SKM-1 (cell line): Measurements from ENCODE around the gene ANO3.
"Not testable (repeated sequence)": the region's sequence is repeated elsewhere in the genome, so short reads cannot be mapped to it uniquely, and the experiment has no call there.

Experiments used
- DNase-seq: peaks from one replicate; lab custom pipeline; 2025; ENCODE audit not compliant: unreplicated experiment; lab: John Stamatoyannopoulos, UW

Gene ANO3

DNA sequence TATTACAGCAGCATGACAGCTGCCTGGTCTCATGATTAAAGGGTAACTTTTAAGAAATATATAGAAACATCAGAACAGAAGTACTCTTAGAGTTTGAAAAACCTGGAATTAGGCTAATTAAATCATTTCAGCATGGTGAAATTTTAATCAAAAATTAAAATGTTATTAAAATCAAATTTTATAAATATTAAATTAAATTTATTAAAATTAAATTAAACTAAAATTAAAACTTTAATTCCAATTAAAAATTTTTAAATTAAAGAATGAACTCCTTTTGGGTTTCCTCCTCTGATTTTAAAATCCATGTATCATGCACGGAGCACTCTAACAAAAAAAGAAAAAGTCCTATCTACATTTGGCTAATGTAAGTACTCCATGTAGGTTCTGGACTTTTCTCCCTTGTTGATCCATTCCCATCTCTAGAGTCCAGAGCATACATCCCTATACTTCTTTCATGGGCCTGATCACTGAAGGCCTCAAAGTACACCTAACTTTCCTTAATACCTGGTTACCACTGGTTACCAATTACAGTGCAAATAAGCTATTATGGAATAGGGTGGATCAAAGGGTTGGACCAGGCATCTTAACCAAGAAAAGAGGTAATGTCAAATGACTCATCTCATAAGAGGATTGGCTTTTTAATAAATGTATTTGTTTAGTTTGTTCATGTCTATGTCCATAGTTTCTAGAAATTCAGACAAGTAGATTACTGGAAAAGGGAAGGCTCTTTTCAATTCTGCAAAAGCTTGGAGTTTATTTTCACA lies 288.5 kb downstream of the ANO3 start:
- DNase-seq, result no peak

DNA sequence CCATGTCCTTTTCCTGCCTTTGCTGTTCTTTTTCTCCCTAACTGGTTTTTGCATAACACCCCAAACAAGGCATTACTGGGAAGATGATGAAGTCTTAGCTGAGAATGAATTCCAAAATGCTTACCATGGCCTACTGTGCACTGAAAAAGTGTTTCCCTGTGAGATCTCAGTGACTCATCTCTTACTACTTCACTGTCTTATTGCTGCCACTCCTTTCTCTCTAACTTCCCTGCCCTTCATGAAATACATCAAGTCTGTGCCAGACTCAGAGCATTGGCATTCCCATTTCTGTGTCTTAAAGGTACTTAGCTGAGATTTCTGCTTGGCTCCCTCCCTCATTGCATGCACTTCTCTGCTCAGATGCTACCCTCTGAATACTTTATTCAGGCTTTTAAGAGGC lies 289.2 kb downstream of the ANO3 start:
- DNase-seq, result no peak

DNA sequence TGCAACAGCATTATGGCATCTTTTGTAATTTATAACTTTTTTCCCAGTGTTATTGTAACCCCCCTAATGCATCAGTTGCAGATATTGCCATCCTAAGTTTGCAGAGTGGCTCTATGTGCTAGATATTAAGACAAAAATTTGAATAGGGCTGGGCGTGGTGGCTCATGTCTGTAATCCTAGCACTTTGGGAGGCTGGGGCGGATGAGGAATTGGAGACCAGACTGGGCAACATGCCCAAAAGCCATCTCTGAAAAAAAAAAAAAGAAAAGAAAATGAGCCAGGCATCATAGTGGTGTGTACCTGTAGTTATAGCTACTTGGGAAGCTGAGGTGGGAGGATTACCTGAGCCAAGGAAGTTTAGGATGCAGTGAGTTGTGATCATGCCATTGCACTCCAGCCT lies 290.3 kb downstream of the ANO3 start:
- no peak for DNase-seq

DNA sequence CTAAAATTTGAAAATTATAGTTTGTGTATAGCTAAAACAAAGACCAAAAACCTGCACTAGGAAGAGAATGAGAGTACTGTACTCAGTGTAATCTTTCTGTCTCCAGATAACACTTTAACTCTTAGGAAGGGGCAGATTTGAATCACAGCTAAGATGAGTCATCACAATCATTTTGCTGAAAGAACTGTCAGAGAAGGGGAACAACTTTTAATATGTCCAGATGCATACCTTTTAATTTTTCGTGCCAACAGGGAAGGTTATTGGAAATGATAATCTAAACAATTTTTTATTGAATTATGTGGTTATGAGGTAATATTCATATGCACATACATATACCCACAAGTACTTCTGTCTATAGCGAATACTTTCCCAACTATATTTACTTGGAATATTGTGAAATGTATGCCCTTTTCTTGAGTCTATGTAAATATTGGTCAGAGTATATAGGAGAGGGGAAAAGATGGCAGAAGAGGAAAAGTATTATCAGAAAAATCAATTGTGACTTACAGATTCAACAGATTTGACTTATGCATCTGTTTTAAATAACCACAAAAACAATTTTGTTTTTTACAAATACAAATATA lies 291.2 kb downstream of the ANO3 start:
- DNase-seq, result no peak

DNA sequence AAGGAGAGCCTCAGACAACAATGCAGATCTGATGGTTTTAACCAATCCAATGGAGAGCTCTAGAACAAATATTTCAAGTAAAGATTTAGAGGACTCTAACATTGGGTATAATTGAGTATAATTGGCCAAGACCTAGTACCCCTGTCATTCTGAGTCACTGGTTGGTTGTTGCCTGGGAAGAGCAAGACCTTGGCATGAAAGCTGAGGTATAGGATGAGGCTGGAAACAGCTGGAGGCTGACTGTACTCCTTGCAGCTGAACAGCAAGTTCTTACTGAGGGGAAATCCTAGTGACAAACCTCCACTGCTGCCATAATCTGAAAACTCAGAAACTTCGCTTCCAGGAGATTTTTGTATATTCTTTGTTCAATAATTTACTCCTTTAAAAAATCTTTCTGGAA lies 294.4 kb downstream of the ANO3 start:
- no peak for DNase-seq

DNA sequence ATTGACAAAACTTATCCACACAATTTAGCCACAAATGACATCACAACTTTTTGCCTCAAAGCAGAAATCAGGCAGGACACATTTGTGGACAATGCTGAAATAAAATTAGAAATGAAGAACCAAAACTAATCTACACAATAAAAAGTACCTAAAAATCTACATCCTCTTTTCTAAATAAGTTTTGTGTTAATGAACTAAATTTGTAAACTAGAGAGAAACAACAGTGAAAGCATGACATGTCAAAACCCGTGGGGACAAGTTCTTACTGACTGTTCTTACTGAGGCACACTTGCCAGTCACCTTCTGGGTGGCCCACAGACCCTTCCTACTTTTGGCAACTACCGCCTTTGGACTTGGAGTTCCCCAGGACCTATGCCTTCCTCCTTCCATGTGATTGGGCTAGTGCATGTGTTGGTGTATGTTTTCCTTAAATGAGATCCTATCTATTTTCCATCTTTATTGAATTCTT lies 300.8 kb downstream of the ANO3 start:
- DNase-seq, result no peak

DNA sequence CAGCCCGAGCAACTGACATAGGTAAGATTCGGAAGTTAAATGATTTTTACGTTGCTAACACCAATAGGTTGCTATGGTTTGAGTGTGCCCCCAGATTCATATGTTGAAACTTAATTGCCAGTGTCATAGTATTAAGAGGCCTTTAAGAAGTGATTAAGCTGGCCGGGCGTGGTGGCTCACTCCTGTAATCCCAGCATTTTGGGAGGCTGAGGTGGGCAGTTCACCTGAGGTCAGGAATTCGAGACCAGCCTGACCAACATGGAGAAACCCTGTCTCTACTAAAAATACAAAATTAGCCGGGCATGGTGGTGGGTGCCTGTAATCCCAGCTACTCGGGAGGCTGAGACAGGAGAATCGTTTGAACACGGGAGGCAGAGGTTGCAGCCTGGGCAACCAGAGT lies 311.4 kb downstream of the ANO3 start:
- DNase-seq, result not testable (repeated sequence)

DNA sequence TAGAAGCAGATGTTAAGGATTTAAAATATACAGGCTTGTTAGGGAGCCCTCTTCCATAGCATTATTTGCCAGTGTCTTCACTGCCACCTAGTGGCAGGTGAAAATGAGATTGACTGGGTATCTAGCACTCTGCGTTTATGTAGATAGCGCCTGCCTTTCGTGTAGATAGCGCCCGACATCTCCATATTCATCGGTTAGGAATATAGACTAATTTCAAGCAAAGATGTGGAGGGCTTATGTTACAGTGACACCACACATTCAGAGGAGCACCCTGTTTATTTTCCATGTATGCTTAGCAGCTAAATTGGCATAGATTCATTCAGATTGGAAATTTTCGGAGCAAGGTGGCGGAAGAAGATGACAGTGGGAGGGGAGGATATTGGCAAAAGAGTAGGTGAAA lies 318.0 kb downstream of the ANO3 start:
- DNase-seq, result peak; percentile 38

DNA sequence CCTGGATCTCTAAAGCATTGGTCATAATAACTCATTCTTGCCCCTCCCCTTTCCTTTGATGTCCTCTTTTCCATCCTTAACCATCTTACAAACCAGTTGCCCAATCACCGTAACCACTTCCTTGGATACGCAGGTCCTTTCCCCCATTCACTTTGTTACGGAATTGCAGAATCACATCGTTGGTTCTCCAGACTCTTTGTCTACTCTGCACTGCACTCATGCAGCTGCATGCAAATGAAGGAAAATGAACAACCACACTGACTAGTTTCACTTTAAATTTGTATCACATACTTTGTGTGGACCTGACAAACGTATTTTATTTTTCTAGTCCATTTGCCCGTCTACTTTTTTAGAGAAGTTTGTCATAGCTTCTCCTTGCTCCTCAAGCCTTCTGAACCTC lies 320.0 kb downstream of the ANO3 start:
- no peak for DNase-seq

DNA sequence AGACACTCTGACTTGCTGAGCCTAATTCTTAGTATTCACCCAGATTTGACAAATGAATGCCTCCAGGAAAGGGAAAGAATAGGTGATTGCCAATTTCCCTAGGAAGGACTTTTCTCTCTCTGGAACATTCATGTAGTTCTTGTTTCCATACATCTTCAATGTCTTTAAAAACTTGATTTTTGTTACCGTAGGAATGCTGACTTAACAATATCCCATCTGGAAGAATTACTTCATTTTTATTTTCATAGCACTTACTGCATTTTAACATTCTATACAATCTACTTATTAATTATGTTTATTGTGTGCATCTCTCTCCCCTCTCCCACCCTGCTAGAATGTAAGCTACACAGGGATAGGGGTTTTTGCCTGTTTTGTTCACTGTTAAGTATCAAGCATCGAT lies 323.4 kb downstream of the ANO3 start:
- no peak for DNase-seq

DNA sequence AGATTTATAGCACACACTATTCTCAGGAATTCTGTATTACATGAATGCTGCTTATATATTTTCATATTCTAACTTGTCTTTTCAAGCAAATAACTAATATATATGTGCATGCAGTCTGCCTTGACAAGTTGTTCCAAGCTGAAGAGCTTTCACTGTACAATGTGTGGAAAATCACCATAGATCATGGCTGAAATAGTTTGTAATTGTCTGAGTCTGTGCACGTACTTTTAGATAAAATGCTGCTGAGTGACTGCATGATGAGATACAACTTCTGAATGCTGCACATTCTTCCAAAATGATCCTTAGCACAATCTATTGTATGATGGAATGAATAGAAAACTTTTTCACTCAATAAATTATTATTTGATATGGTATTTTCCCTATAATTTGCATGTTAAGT lies 331.0 kb downstream of the ANO3 start:
- no peak for DNase-seq

DNA sequence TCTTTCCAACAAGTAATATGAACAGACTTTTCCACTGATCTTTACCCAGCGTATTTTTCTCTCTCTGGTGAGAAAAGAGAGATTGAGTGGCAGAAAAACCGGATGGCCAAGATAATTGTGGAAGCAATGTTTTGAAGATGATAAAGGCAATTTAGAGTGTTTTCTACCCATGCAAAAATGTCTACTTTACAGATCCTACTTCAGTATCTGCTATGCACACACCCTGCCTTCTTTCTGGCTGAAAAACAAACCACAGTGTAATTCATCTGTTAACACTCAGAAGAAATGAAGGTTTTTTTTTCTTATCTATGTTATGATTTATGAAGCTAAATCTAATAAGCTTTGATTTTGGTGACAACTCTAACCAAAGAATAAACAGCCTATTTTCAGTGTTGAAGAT lies 333.1 kb downstream of the ANO3 start:
- DNase-seq, result no peak

DNA sequence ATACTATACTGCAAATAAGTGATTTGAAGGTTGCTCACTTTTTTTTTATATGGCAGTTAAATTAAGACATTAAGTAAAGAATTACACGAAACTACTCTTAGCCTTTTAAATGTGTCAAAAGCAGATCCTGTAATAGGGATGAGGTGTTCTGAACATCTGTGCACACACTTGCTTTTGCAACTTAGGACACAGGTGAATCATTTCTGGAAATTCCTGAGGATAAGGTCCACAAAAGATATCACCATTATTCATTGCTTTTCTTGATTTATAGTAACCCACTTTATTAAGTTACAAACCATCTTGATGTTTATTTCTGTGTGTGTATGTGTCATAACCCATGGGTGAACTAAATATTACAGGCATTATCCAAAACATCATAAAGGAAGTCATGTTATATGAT lies 334.0 kb downstream of the ANO3 start:
- no peak for DNase-seq

DNA sequence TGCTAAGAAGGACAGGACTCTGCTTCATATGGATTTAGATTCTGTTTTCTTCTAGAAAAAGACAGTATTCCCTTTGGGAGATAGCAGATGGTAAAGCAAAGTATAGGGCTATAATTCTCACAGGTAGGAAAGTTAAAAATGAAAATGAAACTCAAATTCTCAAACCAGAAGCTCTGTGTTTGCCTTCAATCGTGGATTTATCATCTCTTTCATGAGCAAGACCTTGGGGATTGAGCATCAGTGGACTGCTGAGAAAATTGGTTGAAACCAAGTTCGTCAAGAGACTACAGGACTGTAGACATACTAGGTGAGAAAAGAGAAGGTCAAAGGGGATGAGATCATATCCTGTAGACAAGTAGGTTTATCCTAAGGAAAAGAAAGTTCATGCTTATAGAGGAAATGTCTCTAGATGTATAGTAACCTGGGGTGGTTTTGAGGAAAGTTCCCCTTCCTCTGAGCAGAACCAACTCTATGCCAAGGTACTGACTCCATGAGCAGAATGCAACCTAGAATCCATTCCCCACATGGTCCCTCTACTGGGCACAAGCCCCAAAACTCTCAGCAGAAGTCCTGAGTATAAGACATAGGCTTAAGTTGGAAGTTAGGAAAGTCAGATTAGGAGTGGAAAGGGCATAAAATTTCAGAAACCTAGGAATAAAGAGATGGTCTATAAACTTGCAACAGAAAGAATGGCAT lies 343.5 kb downstream of the ANO3 start:
- no peak for DNase-seq

DNA sequence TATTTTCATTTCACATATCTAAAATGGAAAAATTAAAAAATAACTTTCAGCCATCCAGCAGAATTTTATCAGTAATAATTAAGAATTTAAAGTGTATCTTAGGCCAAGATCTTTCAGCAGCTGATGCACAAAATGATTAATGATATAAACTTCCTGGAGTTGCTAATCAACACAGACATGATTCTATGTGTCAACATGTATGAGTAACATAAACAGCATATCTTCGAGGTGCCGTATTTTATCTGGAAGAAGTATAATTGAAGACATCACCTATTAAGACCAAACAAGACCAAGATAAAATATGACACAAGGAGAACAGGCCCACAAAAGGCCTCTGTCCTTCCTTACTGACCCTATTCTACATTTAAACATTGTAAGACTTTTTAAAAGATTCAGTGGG lies 344.7 kb downstream of the ANO3 start:
- DNase-seq, result no peak

DNA sequence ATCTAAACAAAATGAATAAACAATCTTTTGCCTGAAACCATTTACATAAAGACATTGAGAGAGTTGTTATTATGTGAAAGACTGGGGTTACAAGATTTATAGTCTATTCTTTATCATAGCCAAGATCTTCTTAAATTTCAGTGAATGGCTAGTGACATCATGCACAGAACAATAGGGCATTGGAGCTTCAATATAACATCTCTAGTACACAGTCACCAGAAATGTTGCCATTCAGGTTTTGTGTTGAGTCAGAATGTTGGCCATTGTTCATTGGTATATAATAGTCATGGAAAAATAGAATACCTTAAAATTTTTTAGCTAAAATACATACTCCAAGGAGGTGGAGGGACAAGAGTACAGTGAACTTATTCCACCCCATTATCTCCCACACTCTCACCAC lies 345.6 kb downstream of the ANO3 start:
- DNase-seq, result no peak

DNA sequence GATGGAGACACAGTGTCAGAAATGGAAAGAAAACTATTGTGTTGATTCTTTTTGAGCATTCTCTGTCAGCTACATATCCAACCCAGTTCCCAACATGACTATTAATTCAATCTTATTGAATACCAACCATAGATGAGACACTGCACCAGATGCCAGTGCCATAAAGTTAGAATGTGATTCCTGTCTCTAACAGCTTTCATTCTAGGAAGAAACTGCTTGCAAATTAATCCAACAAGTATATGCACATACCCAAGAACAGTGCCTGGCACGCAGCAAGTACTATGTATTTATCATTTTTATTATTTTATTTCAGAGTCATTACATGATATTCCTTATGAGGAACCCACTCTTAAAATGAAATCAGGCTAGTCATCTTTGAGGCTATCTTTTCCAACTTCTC lies 355.4 kb downstream of the ANO3 start:
- no peak for DNase-seq

DNA sequence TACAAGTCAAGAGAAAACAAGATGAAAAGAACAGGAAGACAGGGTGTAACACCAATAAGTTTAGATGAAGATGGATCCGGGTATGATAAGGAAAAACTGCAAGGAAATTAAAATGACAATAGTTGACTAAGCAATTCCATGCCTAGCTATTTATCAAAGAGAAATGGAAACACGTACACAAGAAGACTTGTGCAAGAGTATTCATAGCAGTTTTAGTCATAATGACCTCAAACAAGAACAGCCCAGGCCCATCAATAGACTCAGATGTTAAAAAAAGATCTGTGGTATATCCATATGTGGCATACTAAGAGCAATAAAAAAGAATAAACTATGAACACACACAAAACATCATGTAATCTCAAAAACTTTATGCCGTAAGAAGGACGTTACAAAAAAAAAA lies 356.8 kb downstream of the ANO3 start:
- no peak for DNase-seq

DNA sequence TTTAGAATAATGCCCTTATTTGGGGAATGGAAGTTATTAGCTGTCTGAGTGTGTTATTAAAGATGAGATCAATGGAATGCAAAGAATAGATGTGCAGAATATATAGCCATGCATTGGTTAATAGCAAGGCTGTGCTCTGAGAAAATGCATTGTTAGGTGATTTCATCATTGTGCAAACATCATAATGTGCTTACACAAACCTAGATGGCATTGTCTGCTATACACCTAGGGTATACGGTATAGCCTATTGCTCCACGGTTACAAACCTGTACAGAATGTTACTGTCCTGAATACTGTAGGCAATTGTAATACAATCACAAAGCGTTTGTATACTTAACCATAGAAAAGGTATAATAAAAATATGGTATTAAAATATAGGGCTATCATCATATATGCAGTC lies 364.4 kb downstream of the ANO3 start:
- no peak for DNase-seq

DNA sequence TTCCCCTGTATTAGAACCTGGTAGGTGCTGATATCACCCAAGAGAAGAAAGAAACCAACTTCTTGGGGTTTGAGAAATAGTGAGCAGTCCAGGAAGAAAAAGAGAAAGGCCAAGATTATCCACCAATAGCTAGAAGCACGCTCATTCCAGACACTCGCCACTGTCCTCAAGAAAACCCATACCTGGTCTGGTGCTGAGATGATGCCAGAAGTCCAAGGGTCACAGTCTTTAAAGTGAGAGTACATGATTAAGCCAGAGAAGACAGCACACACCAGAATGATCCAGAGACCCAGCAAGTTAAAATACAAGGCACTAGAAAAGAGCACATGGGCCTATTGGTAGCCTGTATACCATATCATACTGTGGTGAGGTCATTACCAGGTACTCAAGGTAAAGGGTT lies 366.3 kb downstream of the ANO3 start:
- DNase-seq, result no peak

DNA sequence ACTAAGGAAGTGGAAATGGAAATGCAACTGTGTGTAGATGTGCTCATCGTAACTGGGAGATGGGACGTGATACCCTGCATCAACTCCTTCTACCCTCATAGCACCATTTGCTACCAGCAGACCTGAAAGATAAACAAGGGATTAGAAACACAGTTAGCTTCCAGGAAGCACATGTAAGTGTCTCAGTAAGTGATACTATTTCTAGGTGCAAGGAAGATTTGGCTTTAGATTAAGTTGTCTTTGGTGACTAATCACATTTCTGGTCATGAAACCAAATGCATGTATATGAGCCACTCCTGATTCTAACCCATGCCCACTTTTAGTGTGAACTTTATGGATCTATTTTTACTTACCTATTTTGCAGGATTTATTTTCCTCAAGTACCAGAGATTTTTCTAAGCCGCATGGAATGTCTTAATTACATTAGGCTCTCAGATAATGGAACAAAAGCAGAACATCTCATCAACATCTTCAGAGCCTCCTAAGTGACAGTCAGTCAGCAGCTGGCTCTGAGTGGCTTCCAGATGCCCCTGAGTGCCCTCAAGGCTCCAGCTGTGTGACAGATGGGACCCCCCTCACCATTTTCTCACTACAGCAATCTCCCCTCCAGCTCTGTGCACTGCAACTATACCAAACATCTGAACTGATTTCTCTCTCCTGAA lies 368.8 kb downstream of the ANO3 start:
- no peak for DNase-seq

DNA sequence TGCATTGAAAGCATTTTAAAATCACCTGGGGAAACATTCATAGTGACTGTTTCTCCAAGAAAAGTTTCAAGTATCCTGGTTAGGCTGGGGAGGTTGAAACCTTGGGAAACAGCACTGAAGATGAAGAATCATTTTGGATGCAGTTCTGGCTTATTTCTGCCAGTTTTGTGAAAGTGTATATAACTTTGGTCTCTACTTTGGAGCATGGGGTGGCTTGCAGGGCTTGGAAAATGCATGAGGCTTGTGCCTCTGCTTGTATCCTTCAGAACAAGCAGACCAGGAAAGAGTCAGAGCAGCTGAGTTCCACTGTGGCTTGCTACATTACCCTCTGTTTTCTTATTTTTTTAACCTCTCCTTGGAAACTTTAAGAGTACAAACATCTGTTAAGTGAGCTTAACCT lies 370.5 kb downstream of the ANO3 start:
- DNase-seq, result no peak
